Naive B cell (primary cell): ENCODE measurements around the gene TNFRSF21. TPM values are rescaled to one million over a fixed set of nuclear protein-coding genes. Genes with fewer than 3 reads are reported as not detected.

ENCODE experiments used
- ATAC-seq, 2 donors: fragments of 150-1000 bp; cut with Tn5 transposase; 2 replicates each; pipeline ENCODE4 v1.10.0; 2021; ENCODE audit warnings: low read depth in 2 of 2, mild to moderate bottlenecking in 2 of 2, moderate library complexity in 2 of 2
- DNase-seq: peaks from one replicate; pipeline ENCODE4 v3.0.0; 2022
- H3K27ac Mint-ChIP-seq, 6 donors: one replicate each; pipeline ENCODE4 v1.8.0; 2020 to 2022; ENCODE audit warnings: mild to moderate bottlenecking in 6 of 6, mixed read lengths in 6 of 6, moderate library complexity in 5 of 6, inconsistent platforms in 2 of 6
- H3K27me3 Mint-ChIP-seq, 3 donors: one replicate each; pipeline ENCODE4 v1.8.0; 2021 to 2022; ENCODE audit warnings: mixed read lengths in 3 of 3, mild to moderate bottlenecking in 1 of 3
- H3K36me3 Mint-ChIP-seq, 2 donors: one replicate each; pipeline ENCODE4 v1.8.0; 2020 to 2022; ENCODE audit warnings: mixed read lengths in 2 of 2, inconsistent platforms in 1 of 2, mild to moderate bottlenecking in 1 of 2
- H3K4me1 Mint-ChIP-seq, 3 donors: one replicate each; pipeline ENCODE4 v1.8.0; 2020 to 2022; ENCODE audit warnings: mixed read lengths in 3 of 3, inconsistent platforms in 1 of 3, mild to moderate bottlenecking in 1 of 3, moderate library complexity in 1 of 3
- H3K4me3 Mint-ChIP-seq, 8 donors: one replicate each; pipeline ENCODE4 v1.8.0; 2020 to 2022; ENCODE audit warnings: mild to moderate bottlenecking in 8 of 8, mixed read lengths in 8 of 8, moderate library complexity in 8 of 8, inconsistent platforms in 2 of 8
- H3K9me3 Mint-ChIP-seq, 7 donors: one replicate each; pipeline ENCODE4 v1.8.0; 2020 to 2022; ENCODE audit warnings: mixed read lengths in 7 of 7, mild to moderate bottlenecking in 5 of 7, inconsistent platforms in 2 of 7, moderate library complexity in 1 of 7
- polyA plus RNA-seq, 6 donors: library from polyadenylated mRNA; unstranded; fragments of 300-500 nt; fragmentation: Illumina TruSeq; gene quantifications; one replicate each; pipeline ENCODE4 v1.2.3, GENCODE V29; 2021; ENCODE audit warnings: low read depth in 6 of 6

Gene TNFRSF21
- polyA plus RNA-seq, 6 donors from 2014 or later: 0.21 to 1.7 (median 1.2) TPM

DNA sequence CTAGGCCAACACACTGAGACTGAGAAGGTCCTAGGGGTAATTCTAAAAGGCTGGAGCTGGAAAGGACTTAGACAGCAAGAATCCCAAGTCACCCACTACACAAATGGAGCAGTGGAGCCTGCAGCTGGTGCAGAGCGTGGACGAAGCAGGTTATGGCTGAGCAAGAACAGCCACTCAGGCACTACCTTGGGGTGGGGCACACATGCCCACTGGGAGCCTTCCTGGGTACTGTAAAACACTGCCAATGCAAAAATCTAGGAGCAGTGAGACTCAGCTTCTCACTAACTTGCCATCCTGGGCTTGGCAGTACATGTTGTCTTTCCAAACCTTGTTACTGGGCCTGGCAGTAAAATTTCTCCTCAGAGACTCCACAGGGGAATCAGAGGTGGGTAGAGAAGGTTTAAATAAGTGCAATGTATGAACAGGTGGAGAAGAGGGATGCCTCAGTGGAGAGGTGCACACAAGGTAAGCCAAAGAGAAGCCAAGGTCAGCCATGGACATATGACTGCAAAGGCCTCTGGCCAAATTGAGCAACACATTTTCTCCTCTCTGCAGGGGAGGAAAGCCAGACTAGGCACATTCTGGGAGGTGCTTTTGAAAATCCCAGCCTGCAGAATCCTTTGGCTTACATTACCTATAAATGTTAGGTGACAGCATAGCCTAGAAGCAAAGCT lies 105.6 kb downstream of the TNFRSF21 start:
- H3K27ac Mint-ChIP-seq: peak overlapping the region in 3 of 6 donors; percentile 65 to 71 (median 68)
- DNase-seq (no peak), ATAC-seq (peak in 1 of 2 donors; percentile 14)
- no peaks in the 10 kb centered on the region for H3K27me3 Mint-ChIP-seq
- H3K4me1 Mint-ChIP-seq: peaks cover 0 to 9% (median 3%) of the 10 kb centered on the region in 3 donors
- H3K9me3 Mint-ChIP-seq: peaks cover 0 to 2% (median 0%) of the 10 kb centered on the region in 7 donors
- H3K36me3 Mint-ChIP-seq: no peaks in the 10 kb centered on the region
- no peak overlapping the region for H3K4me3 Mint-ChIP-seq

DNA sequence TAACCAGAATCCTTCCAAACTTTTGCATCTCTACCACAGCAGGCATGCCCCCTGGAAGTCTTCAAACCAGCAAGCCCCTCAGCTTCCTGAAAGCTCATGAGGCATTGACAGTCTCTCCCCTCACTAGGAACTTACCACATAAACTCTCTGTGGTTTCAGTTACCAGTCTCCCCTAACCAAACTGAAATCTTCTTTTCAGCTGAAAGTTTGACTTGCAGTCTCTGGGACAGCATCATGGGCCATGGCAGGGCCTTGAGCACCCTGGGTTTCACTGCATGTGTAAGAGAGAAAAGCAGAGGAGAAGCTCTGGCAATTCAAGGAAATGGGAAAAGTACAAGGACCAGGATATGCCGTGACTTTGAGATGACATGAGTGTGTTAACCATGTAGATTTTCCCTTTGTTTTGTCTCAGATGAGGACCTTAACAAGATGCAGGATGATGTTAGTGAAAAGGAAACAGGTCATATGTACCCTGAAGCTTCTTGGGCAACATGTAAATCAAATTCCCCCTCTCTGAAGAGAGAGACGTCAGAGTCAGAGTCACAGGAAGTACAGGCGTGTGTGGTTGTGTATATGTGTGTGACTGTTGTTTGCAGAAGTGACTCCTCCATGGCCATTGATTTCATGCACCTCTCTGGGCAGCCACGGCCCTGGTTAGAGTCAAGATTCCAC lies 106.3 kb downstream of the TNFRSF21 start:
- H3K27me3 Mint-ChIP-seq: no peaks in the 10 kb centered on the region
- H3K4me1 Mint-ChIP-seq: peaks cover 0 to 9% (median 3%) of the 10 kb centered on the region in 3 donors
- ATAC-seq: peak; percentile 86 to 90
- H3K36me3 Mint-ChIP-seq: no peaks in the 10 kb centered on the region
- peaks cover 0 to 2% (median 0%) of the 10 kb centered on the region in 7 donors for H3K9me3 Mint-ChIP-seq
- peak overlapping the region in 5 of 6 donors; percentile 30 to 73 (median 65) for H3K27ac Mint-ChIP-seq
- H3K4me3 Mint-ChIP-seq: no peak overlapping the region
- peak; percentile 33 for DNase-seq

DNA sequence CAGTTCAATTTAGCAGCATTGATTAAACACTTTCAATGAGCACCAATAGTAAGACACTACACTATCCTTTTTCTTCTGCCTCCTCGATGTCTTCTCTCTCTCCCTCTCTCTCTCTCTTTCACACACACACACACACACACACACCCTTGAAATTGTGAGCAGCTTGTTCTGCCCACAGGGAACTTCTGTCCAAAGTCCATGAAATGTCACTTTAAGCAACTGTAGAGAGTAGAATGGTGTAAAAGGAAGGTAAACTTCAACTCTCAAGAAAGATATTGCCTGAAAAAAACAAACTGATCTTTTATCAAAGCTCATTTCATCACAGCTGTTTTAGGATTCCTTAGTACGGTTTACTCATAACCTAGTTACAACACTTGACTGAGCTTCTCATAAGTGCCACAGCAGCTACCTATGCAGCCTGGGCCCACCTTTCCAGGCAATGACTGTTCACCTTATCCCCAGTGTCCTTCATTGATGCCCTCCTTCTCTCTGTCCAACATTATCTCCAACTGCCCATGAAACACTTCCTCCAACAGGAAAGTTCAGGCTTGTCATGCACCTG lies 107.0 kb downstream of the TNFRSF21 start:
- Mint-ChIP-seq H3K27me3 (no peaks in the 10 kb centered on the region), H3K36me3 (no peaks in the 10 kb centered on the region), H3K9me3 (peaks cover 0 to 2% (median 0%) of the 10 kb centered on the region in 7 donors), H3K4me1 (peaks cover 0 to 9% (median 3%) of the 10 kb centered on the region in 3 donors), H3K27ac (peak overlapping the region in 3 of 6 donors; percentile 30 to 33 (median 31)), H3K4me3 (no peak overlapping the region)
- DNase-seq (no peak), ATAC-seq (no peak)

DNA sequence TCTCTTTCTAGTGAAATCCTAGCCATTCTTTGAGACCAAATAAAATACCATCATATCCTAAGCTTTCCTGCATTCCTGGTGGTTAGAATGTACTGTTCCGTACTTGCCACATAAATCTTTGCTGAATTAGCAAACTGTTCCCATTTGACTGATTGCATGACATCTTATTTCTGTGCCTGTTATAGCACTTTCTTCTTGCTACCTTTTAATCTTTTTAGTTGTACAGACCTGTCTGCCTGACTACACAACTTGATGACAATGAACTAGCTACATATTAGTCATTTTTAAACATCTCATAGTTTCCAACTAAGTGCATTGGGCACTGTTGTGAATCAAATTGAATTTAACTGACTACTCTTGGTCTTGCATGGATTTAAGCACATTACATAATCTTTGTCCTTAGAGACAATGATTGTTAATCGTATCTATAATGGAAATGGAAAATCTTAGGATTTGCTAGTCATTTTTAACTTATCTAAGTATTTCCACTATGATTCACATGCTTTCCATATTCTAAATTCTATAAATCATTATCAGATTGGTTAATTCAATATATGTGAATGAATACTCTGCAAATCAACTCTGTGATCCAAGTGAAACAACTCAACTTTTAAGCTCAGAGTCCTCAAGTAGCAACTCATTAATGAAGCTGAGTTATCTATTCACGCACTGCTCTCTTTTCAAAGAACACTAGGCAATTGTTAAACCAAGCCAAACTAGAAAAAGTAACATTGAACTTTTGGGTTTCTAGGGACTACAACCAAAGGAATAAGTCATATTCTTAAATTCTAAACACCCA lies 109.0 kb downstream of the TNFRSF21 start:
- H3K27ac Mint-ChIP-seq: peak overlapping the region in 1 of 6 donors; percentile 50
- peaks cover 0 to 9% (median 3%) of the 10 kb centered on the region in 3 donors for H3K4me1 Mint-ChIP-seq
- DNase-seq (no peak), ATAC-seq (no peak)
- H3K9me3 Mint-ChIP-seq: no peaks in the 10 kb centered on the region
- no peaks in the 10 kb centered on the region for H3K36me3 Mint-ChIP-seq
- no peaks in the 10 kb centered on the region for H3K27me3 Mint-ChIP-seq
- H3K4me3 Mint-ChIP-seq: no peak overlapping the region

DNA sequence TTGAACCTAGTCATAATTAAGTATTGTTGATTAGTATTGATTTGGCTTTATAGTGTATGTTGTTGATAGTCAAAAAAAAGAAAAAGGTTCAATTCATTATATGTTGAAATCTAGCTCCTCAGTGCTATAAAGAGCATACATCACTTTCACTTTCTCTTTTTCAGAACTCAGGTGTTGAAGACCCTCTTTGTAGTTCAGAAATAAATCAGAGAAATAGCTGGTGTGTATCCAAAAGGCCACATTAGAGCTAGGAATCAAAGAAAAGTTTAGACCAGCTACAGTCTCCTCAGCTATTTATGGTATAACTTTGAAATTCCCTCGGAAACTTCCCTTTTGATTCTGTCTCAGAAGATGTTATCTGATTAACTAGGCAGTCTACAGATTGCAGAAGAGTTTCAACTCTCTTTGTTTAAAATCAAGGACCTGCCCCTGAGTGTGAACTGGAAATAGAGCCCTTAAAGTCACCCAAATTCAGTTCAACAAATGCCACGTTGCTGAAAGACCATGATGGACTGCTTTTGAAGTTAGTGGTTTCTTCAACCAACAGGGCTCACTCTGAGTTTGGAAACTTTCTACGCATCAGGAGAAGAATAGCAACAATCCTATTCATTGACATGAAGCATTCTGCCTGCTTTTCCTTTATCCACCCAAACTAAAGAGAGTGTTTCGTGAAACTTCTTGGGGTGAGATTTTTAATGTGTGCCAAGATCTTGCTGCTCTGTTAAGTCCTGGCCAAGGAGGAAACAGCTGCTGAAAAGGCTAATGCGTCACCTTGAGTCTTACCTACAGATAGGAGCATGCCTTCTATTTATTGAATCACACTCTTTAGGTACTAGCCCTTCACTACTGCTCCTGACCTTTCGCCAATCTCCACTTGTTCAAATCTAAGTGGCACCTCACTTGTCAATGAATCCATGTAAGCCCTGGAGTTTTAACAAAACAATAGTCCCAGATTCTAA lies 111.7 kb downstream of the TNFRSF21 start:
- Mint-ChIP-seq H3K36me3 (no peaks in the 10 kb centered on the region), H3K27ac (no peak overlapping the region)

DNA sequence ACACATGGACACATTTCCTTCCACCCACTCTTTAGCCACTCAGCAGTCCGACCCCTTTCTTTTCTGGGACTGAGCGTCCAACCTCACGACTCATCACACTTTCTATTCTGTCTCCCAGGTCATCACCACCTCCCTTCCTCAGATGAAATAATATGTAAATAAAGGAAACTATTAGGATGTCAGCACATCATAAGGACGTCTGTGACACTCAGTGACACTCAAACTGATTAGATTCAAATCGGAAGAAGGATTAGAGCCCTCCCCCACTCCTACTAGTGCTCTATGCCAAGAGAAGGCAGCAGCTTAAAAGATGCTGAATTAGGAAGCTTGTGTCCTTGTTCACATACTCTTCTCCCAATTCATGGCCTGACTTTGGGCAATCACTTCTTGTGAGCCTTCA lies 113.6 kb downstream of the TNFRSF21 start:
- Mint-ChIP-seq H3K27me3 (no peaks in the 10 kb centered on the region), H3K4me3 (no peak overlapping the region), H3K9me3 (no peaks in the 10 kb centered on the region), H3K36me3 (no peaks in the 10 kb centered on the region), H3K4me1 (no peaks in the 10 kb centered on the region), H3K27ac (peak overlapping the region in 1 of 6 donors; percentile 12)
- no peak for DNase-seq
- ATAC-seq: no peak

More for the DNA sequence above, 111.7 kb downstream of the TNFRSF21 start:
- H3K9me3 Mint-ChIP-seq: no peaks in the 10 kb centered on the region
- H3K4me1 Mint-ChIP-seq: peaks cover 0 to under 1% (median under 1%) of the 10 kb centered on the region in 3 donors
- H3K27me3 Mint-ChIP-seq: no peaks in the 10 kb centered on the region
- DNase-seq (no peak), ATAC-seq (no peak)
- H3K4me3 Mint-ChIP-seq: peak overlapping the region in 5 of 8 donors; percentile 9 to 57 (median 25)

DNA sequence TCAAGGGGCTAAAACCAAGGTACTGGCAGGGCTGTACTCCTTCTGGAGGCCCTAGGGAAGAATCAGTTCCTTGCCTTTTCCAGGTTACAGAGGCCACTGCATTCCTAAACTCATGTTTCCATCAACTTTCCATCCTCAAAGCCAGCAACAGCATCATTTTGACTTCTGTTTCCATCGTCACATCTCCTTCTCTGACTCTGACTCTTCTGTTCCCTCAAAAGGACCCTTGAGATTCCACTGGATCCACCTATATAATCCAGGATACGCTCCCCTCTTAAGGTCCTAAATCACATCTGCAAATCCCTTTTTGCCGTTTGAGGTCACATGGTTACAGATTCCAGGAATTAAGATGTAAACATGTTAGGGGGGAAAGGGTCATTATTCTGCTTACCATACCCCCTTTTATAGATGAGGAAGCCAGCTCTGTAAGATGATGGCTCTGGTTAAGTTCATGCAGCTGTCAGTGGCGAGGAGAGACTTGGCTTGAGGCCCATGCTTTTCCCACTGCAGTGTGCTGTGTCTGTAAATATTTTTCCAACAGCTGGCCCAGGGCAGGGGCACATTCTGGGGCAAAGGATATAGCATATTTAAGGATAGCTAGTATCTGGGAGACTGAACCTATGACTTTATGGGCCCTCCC lies 114.6 kb downstream of the TNFRSF21 start:
- no peaks in the 10 kb centered on the region for H3K27me3 Mint-ChIP-seq
- ATAC-seq (no peak), DNase-seq (no peak)
- no peaks in the 10 kb centered on the region for H3K4me1 Mint-ChIP-seq
- no peaks in the 10 kb centered on the region for H3K36me3 Mint-ChIP-seq
- no peak overlapping the region for H3K4me3 Mint-ChIP-seq
- H3K27ac Mint-ChIP-seq: no peak overlapping the region
- H3K9me3 Mint-ChIP-seq: peaks cover 0 to 2% (median 0%) of the 10 kb centered on the region in 7 donors

DNA sequence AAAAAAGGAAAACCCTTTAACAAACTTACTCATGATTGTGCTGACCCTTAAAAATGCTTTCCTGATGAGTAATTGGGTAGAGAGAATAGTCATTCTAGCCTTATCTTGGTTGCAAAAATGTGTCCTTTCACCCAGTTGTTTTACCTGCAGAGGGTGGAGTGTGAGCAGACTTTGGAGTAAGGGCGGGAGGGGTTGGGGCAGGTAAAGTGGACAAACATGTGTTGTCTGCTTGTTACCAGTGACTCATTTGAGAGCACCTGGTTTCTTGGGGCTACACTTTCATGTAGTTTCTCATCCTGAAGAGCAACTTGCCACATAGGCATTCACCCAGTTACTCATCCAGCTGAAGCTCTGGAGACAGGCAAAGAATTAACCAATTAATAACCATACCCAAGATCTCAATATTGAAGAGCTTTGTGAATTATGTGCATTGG lies 121.1 kb downstream of the TNFRSF21 start:
- DNase-seq: no peak
- Mint-ChIP-seq H3K27ac (no peak overlapping the region), H3K4me3 (no peak overlapping the region), H3K27me3 (peaks cover 0 to 8% (median 0%) of the 10 kb centered on the region in 3 donors), H3K36me3 (no peaks in the 10 kb centered on the region), H3K4me1 (no peaks in the 10 kb centered on the region), H3K9me3 (peaks cover 0 to 5% (median 0%) of the 10 kb centered on the region in 7 donors)
- ATAC-seq: no peak

DNA sequence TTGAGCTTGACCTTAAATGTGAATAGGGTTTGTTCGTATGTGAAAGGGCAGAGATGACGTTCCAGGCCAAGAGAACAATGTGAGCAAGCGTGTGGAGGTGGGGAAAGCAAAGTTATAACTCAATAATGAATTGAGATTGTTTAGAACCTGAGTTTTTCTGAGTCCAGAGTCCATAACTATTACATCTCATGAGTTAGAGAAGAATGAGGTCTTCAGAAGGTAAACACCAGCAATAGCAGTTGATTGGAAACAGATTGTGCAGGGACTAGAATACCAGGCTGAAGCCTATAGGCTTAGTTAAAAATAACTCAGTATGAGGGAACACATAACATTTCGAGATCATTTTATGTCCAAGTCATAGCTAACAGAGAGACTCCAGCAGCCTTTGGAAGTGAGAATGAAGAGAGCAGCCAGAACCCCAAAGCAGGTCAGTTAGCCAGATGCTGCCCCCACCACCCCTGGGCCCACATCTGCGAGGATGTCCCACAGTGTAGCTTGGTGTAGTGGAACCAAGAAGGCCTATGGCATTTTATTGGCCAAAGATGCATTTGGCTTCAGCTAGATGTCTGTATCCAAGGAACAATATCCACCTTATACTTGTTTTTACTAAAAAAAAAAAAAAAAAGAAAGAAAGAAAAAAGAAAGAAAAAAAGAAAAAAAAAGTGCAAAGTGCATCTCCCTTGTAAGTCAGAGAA lies 121.7 kb downstream of the TNFRSF21 start:
- H3K36me3 Mint-ChIP-seq: no peaks in the 10 kb centered on the region
- no peak for DNase-seq
- ATAC-seq: no peak
- peaks cover 0 to 5% (median 0%) of the 10 kb centered on the region in 7 donors for H3K9me3 Mint-ChIP-seq
- H3K4me1 Mint-ChIP-seq: no peaks in the 10 kb centered on the region
- no peak overlapping the region for H3K4me3 Mint-ChIP-seq
- H3K27ac Mint-ChIP-seq: no peak overlapping the region
- peaks cover 0 to 8% (median 0%) of the 10 kb centered on the region in 3 donors for H3K27me3 Mint-ChIP-seq

DNA sequence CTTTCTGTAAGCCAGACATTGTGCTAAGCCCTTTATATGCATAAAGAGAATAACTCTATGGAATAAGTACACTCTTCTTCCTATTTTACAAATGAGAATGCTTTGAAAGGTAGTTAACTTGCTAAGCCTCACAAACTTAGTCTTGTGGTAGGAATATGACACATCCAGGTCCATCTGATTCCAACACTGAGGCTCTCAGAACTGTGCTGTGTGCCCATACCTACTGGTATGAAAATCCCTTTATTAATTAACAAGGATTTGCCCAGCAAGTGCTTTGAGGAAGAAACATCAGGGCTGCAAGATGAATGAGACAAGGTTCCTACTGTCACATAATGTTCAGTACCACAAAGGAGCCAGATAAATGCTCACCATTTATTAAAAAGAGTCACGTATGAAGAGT lies 122.6 kb downstream of the TNFRSF21 start:
- peaks cover 0 to 5% (median 0%) of the 10 kb centered on the region in 7 donors for H3K9me3 Mint-ChIP-seq
- H3K27ac Mint-ChIP-seq: no peak overlapping the region
- no peak overlapping the region for H3K4me3 Mint-ChIP-seq
- no peaks in the 10 kb centered on the region for H3K36me3 Mint-ChIP-seq
- peaks cover 0 to 8% (median 0%) of the 10 kb centered on the region in 3 donors for H3K27me3 Mint-ChIP-seq
- no peak for DNase-seq
- H3K4me1 Mint-ChIP-seq: no peaks in the 10 kb centered on the region
- no peak for ATAC-seq

DNA sequence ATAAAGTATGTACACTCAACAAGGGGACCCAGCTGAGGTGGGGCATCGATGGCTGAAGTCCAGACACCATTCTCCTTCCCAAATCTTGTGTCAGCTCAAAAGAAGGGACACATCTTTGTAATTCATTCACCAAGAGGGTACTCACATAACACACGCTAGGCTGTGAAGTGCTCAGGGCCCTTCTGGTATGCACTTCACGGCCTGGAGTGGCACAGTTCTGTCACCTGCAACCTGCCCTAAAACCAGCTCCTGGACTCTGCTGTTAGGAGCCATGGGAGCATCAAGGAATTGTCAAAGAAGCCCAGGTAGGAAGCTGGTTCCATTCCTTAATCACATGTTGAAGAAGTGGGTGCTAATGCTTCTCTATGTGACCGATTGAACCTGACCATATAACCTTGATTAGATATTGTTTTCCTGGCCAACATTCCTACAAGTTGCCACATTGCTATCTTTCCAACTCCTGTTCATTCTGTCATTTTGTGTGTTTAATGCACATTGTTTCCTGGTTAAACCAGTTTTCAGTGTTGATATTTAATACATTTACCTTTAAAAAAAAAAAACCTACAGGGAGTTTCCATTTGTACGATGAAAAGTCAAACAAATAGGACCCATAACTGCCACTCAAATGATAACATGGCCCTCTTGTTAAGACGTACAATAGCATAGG lies 127.3 kb downstream of the TNFRSF21 start:
- Mint-ChIP-seq H3K9me3 (no peaks in the 10 kb centered on the region), H3K27me3 (peaks cover 0 to 8% (median 0%) of the 10 kb centered on the region in 3 donors), H3K36me3 (no peaks in the 10 kb centered on the region), H3K4me3 (no peak overlapping the region), H3K27ac (no peak overlapping the region), H3K4me1 (no peaks in the 10 kb centered on the region)
- ATAC-seq (no peak), DNase-seq (no peak)
